H9 (cell line): ENCODE results near the gene RPP30. TPM values are rescaled to one million over a fixed set of nuclear protein-coding genes. Genes with fewer than 3 reads are reported as not detected.

Source experiments
- DNase-seq: peaks from one replicate; pipeline ENCODE4 v3.0.0-alpha.2; 2017
- H2AFZ ChIP-seq: one replicate; pipeline ENCODE4 v1.6.1; 2013; ENCODE audit warnings: mild to moderate bottlenecking, low read length, control low read depth, moderate library complexity
- H2AK5ac ChIP-seq: 2 replicates; pipeline ENCODE4 v1.6.1; 2013; ENCODE audit warnings: low read length, control low read depth, mixed read lengths; ENCODE audit not compliant: insufficient read length
- H2BK120ac ChIP-seq: one replicate; pipeline ENCODE4 v1.6.1; 2013; ENCODE audit warnings: low read depth, mild to moderate bottlenecking, low read length, control low read depth, inconsistent platforms; ENCODE audit not compliant: poor library complexity, severe bottlenecking
- H2BK12ac ChIP-seq: 2 replicates; pipeline ENCODE4 v1.6.1; 2013; ENCODE audit warnings: low read length, control low read depth, mixed read lengths, low read depth; ENCODE audit not compliant: insufficient read length
- H2BK15ac ChIP-seq: 2 replicates; pipeline ENCODE4 v1.6.1; 2013; ENCODE audit warnings: low read depth, low read length, control low read depth
- H2BK20ac ChIP-seq: one replicate; pipeline ENCODE4 v1.6.1; 2013; ENCODE audit warnings: low read depth, mild to moderate bottlenecking, low read length, control low read depth, inconsistent platforms; ENCODE audit not compliant: poor library complexity, severe bottlenecking
- H2BK5ac ChIP-seq: 2 replicates; pipeline ENCODE4 v1.6.1; 2013; ENCODE audit warnings: low read length, control low read depth, mixed read lengths; ENCODE audit not compliant: insufficient read length
- H3K14ac ChIP-seq: 2 replicates; pipeline ENCODE4 v1.6.1; 2013; ENCODE audit warnings: low read length, control low read depth; ENCODE audit not compliant: insufficient read depth
- H3K18ac ChIP-seq: 2 replicates; pipeline ENCODE4 v1.6.1; 2013; ENCODE audit warnings: low read depth, mild to moderate bottlenecking, mixed read lengths, low read length, control low read depth; ENCODE audit not compliant: insufficient read length
- H3K23ac ChIP-seq: 2 replicates; pipeline ENCODE4 v1.6.1; 2013; ENCODE audit warnings: low read length, control low read depth, mixed read lengths, low read depth; ENCODE audit not compliant: insufficient read length
- H3K23me2 ChIP-seq: 2 replicates; pipeline ENCODE4 v1.6.1; 2013; ENCODE audit warnings: low read depth, mild to moderate bottlenecking, mixed read lengths, low read length, control low read depth; ENCODE audit not compliant: insufficient read length, poor library complexity, severe bottlenecking
- H3K27ac ChIP-seq: 2 replicates; pipeline ENCODE4 v1.5.1; 2013; ENCODE audit warnings: low read length, control low read depth, mixed read lengths, low read depth; ENCODE audit not compliant: insufficient read length
- H3K27me3 ChIP-seq: 2 replicates; pipeline ENCODE4 v1.6.1; 2013; ENCODE audit warnings: low read length, control low read depth, inconsistent platforms; ENCODE audit not compliant: insufficient read depth
- H3K4ac ChIP-seq: 2 replicates; pipeline ENCODE4 v1.6.1; 2013; ENCODE audit warnings: low read depth, mild to moderate bottlenecking, control low read depth, inconsistent platforms, low read length, moderate library complexity
- H3K4me1 ChIP-seq: 2 replicates; pipeline ENCODE4 v1.6.1; 2013; ENCODE audit warnings: low read length, control low read depth, inconsistent platforms; ENCODE audit not compliant: insufficient read depth
- H3K4me2 ChIP-seq: 2 replicates; pipeline ENCODE4 v1.6.1; 2013; ENCODE audit warnings: low read length, control low read depth, mixed read lengths; ENCODE audit not compliant: insufficient read length, insufficient read depth
- H3K56ac ChIP-seq: 2 replicates; pipeline ENCODE4 v1.6.1; 2013; ENCODE audit warnings: low read depth, mild to moderate bottlenecking, mixed read lengths, low read length, control low read depth; ENCODE audit not compliant: insufficient read length
- H3K79me1 ChIP-seq: 2 replicates; pipeline ENCODE4 v1.6.1; 2013; ENCODE audit warnings: low read depth, mild to moderate bottlenecking, moderate library complexity, low read length, control low read depth, inconsistent platforms; ENCODE audit not compliant: insufficient read depth, poor library complexity, severe bottlenecking
- H3K79me2 ChIP-seq: 2 replicates; pipeline ENCODE4 v1.6.1; 2013; ENCODE audit warnings: low read length, control low read depth, inconsistent platforms; ENCODE audit not compliant: insufficient read depth
- H3K9ac ChIP-seq: 2 replicates; pipeline ENCODE4 v1.6.1; 2013; ENCODE audit warnings: low read length, control low read depth, mixed read lengths; ENCODE audit not compliant: insufficient read length; ENCODE audit errors: extremely low read depth
- H3K9me3 ChIP-seq: one replicate; pipeline ENCODE4 v1.6.1; 2013; ENCODE audit warnings: low read depth, low read length, inconsistent platforms; ENCODE audit not compliant: control insufficient read depth
- H3T11ph ChIP-seq: one replicate; pipeline ENCODE4 v1.6.1; 2013; ENCODE audit warnings: mild to moderate bottlenecking, low read length, control low read depth, inconsistent platforms
- H4K20me1 ChIP-seq: one replicate; pipeline ENCODE4 v1.6.1; 2013; ENCODE audit not compliant: control insufficient read depth, insufficient read length, insufficient read depth
- H4K5ac ChIP-seq: 2 replicates; pipeline ENCODE4 v1.6.1; 2013; ENCODE audit warnings: low read depth, mild to moderate bottlenecking, mixed read lengths, low read length, control low read depth; ENCODE audit not compliant: insufficient read length
- H4K8ac ChIP-seq: replicated peaks from 2 replicates; pipeline ENCODE4 v1.6.1; 2013; ENCODE audit warnings: low read length, control low read depth, mixed read lengths, low read depth; ENCODE audit not compliant: insufficient read length
- H4K91ac ChIP-seq: 2 replicates; pipeline ENCODE4 v1.6.1; 2013; ENCODE audit warnings: low read depth, mild to moderate bottlenecking, moderate library complexity, mixed read lengths, low read length, control low read depth; ENCODE audit not compliant: insufficient read length
- H3K27ac Mint-ChIP-seq, 3 experiments: 2 replicates in 2 of 3; 3 replicates in 1 of 3; pipeline ENCODE4 v1.8.0; 2020 to 2021; ENCODE audit warnings: mixed read lengths in 3 of 3, mild to moderate bottlenecking in 1 of 3, moderate library complexity in 1 of 3
- H3K27me3 Mint-ChIP-seq: 2 replicates; pipeline ENCODE4 v1.8.0; 2021; ENCODE audit warnings: low read depth, mild to moderate bottlenecking, moderate library complexity, mixed read lengths
- H3K36me3 Mint-ChIP-seq, 3 experiments: 2 replicates in 2 of 3; 3 replicates in 1 of 3; pipeline ENCODE4 v1.8.0; 2020 to 2021; ENCODE audit warnings: low read depth in 3 of 3, mixed read lengths in 3 of 3; ENCODE audit not compliant: insufficient read depth in 1 of 3
- H3K4me1 Mint-ChIP-seq, 2 experiments: 2 replicates each; pipeline ENCODE4 v1.8.0; 2020; ENCODE audit warnings: mixed read lengths in 2 of 2
- H3K4me3 Mint-ChIP-seq, 2 experiments: 2 replicates in 1 of 2; 3 replicates in 1 of 2; pipeline ENCODE4 v1.8.0; 2020 to 2021; ENCODE audit warnings: mild to moderate bottlenecking in 2 of 2, mixed read lengths in 2 of 2, moderate library complexity in 1 of 2
- H3K9me3 Mint-ChIP-seq, 2 experiments: 2 replicates in 1 of 2; 3 replicates in 1 of 2; pipeline ENCODE4 v1.8.0; 2020; ENCODE audit warnings: mild to moderate bottlenecking in 2 of 2, mixed read lengths in 2 of 2, moderate library complexity in 1 of 2
- CTCF ChIP-seq: fragments of 200-600 bp; sonication (generic); conservative IDR thresholded peaks from 3 replicates; pipeline ENCODE4 v1.8.0; 2021; ENCODE audit warnings: antibody characterized with exemption, mild to moderate bottlenecking
- WGBS: extraction: QIAGEN DNeasy Blood & Tissue Kit; methylation state at CpG from one replicate; pipeline ENCODE4 v1.1.7; 2013; ENCODE audit warnings: missing lambda C conversion rate, low lambda C conversion rate, mixed read lengths; ENCODE audit not compliant: insufficient read length; ENCODE audit errors: extremely low coverage; 5-methylcytosine and 5-hydroxymethylcytosine counted together
- total RNA-seq: library from RNA; stranded (reverse); gene quantifications from 2 replicates; pipeline ENCODE4 v1.2.1, GENCODE V29; 2021

Gene RPP30
- total RNA-seq, 1 experiment from 2014 or later, result 77.7 TPM

DNA sequence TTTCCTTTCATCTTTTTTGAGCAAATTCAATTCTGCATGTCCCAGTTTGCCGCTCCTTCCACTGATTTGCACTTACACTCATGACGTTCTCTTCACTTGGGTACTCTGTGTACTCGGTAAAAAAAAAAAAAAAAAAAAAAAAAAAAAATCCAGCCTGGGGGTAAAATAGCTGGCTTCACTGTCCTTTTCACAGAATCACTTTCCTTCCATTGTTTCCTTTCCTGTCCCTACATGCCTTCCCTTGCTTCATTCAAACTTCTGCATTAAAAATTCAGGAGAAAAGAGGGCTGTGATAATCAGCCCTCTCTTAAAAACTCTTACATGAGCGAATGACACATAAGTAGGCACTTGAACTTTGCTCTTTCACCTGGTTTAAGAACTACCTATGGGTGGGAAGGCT lies 40.4 kb downstream of the RPP30 start:
- Histone ChIP-seq H3K27ac (no peak overlapping the region), H3K9me3 (no peaks in the 10 kb centered on the region), H3K4me2 (no peak overlapping the region), H3K23ac (no peak overlapping the region), H4K5ac (no peak overlapping the region), H3T11ph (no peak overlapping the region), H2BK20ac (no peak overlapping the region), H3K56ac (no peak overlapping the region), H4K8ac (no peak overlapping the region), H3K79me2 (no peaks in the 10 kb centered on the region), H3K4ac (no peak overlapping the region), H3K79me1 (no peaks in the 10 kb centered on the region), H3K23me2 (no peaks in the 10 kb centered on the region), H3K14ac (no peak overlapping the region), H2BK12ac (no peak overlapping the region), H3K18ac (no peak overlapping the region), H3K27me3 (peaks cover 28% of the 10 kb centered on the region; the same call in 1 of the 2 replicates), H3K4me1 (no peaks in the 10 kb centered on the region), H2BK120ac (no peak overlapping the region), H4K20me1 (no peaks in the 10 kb centered on the region), H2AFZ (no peak overlapping the region), H2BK5ac (no peak overlapping the region), H2AK5ac (no peak overlapping the region), H4K91ac (no peak overlapping the region), H3K9ac (no peak overlapping the region), H2BK15ac (no peak overlapping the region)
- peaks cover 0 to 5% of the 10 kb centered on the region in 2 experiments; a peak in 2 of 5 replicates for H3K9me3 Mint-ChIP-seq
- peaks cover 11 to 16% of the 10 kb centered on the region in 2 experiments for H3K4me1 Mint-ChIP-seq
- H3K4me3 Mint-ChIP-seq, result no peak overlapping the region
- no peak overlapping the region for H3K27ac Mint-ChIP-seq
- no peak for TF ChIP-seq CTCF
- DNase-seq, result no peak
- peaks cover 71% of the 10 kb centered on the region for H3K27me3 Mint-ChIP-seq
- H3K36me3 Mint-ChIP-seq, result peaks cover 0 to 6% (median 0%) of the 10 kb centered on the region in 3 experiments; a peak in 1 of 7 replicates
- WGBS, result no CpG with 5 or more reads among the region's 4 CpGs
